Activated naive CD8-positive, alpha-beta T cell treated with anti-CD3 and anti-CD28 coated beads, Interleukin-2, amount 50 U/mL, for 24 hours (primary cell): Measurements from ENCODE around the gene ST6GALNAC3.
"Not testable (repeated sequence)": the region's sequence is repeated elsewhere in the genome, so short reads cannot be mapped to it uniquely, and the experiment has no call there.

Experiments used
- ATAC-seq: fragments of 150-1000 bp; cut with Tn5 transposase; one replicate; pipeline ENCODE4 v1.10.0; 2021
- DNase-seq: peaks from one replicate; pipeline ENCODE4 v3.0.0; 2021
- H3K27ac Mint-ChIP-seq: one replicate; pipeline ENCODE4 v1.8.0; 2021; ENCODE audit warnings: mild to moderate bottlenecking, mixed read lengths
- H3K27me3 Mint-ChIP-seq: one replicate; pipeline ENCODE4 v1.8.0; 2021; ENCODE audit warnings: mixed read lengths
- H3K36me3 Mint-ChIP-seq: one replicate; pipeline ENCODE4 v1.8.0; 2021; ENCODE audit warnings: low read depth, mixed read lengths
- H3K4me1 Mint-ChIP-seq: one replicate; pipeline ENCODE4 v1.8.0; 2021; ENCODE audit warnings: mixed read lengths
- H3K4me3 Mint-ChIP-seq: one replicate; pipeline ENCODE4 v1.8.0; 2021; ENCODE audit warnings: mild to moderate bottlenecking, moderate library complexity, mixed read lengths
- H3K9me3 Mint-ChIP-seq: one replicate; pipeline ENCODE4 v1.8.0; 2021; ENCODE audit warnings: mixed read lengths

ST6GALNAC3 gene

DNA sequence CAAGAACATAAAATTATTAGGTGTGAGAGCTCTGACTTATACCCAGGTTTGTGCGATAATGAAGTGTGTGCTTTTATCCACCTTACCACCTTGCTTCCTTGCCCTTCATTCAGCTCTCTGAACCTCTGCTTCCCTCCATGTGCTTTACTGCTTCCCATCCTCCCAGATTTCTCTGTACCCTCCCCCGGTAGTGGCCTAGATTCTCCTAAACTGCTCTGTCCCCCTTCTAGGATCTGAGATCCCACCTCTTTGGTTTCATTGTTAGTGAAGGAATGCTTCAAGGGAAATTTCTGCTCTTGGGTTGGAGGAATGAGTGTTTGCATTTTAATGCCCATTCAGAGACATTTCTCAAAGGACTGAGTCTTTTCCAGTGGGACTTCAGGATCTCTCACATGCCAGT, 159.5 kb downstream of the ST6GALNAC3 start:
- ATAC-seq, result no peak
- Mint-ChIP-seq H3K27me3 (no peaks in the 10 kb centered on the region), H3K27ac (no peak overlapping the region), H3K4me1 (peaks cover 6% of the 10 kb centered on the region), H3K4me3 (no peak overlapping the region), H3K36me3 (no peaks in the 10 kb centered on the region), H3K9me3 (no peaks in the 10 kb centered on the region)
- no peak for DNase-seq

DNA sequence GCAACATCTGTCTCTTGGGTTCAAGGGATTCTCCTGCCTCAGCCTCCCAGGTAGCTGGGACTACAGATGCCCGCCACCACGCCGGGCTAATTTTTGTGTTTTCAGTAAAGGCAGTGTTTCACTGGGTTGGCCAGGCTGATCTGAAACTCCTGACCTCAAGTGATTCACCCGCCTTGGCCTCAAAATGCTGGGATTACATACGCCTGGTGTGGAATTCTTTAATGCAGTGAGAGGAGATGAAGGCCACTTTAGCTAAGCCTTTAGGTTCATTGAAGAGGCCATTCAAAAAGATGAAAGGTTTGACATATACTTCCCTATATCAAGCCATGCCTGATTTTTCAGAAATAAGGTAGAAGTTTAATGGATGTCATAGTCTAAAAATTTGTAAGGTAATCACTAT, 162.7 kb downstream of the ST6GALNAC3 start:
- peaks cover 6% of the 10 kb centered on the region for H3K4me1 Mint-ChIP-seq
- no peak overlapping the region for H3K27ac Mint-ChIP-seq
- DNase-seq (no peak), ATAC-seq (no peak)
- H3K27me3 Mint-ChIP-seq, result no peaks in the 10 kb centered on the region
- H3K36me3 Mint-ChIP-seq, result no peaks in the 10 kb centered on the region
- no peak overlapping the region for H3K4me3 Mint-ChIP-seq
- no peaks in the 10 kb centered on the region for H3K9me3 Mint-ChIP-seq

DNA sequence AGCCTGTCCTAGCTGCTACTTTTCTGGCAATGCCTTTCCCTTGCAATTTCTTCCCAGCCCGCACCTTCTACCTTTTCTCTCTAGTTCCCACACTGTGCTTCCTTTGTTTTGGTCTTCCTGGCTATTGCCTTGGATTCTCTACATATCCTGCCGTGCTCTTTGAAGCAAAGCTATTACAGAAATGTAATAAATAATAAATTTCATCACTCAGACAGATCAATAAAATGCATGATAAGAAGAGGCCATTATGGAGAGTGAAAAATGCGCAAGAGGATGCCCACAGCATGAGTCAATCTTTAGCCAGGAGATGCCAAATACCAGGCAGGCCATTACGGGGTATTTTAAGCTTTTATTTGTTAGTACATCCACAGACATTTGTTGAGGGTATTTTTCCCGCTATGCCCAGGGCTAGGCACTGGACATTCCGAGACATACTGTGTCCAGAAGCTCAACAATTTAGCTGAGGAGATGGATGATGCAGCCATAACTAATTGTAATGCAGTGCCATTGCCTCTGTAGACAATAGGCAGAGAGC, 163.6 kb downstream of the ST6GALNAC3 start:
- ATAC-seq (no peak), DNase-seq (no peak)
- H3K4me1 Mint-ChIP-seq, result peaks cover 6% of the 10 kb centered on the region
- H3K27me3 Mint-ChIP-seq, result no peaks in the 10 kb centered on the region
- H3K9me3 Mint-ChIP-seq, result no peaks in the 10 kb centered on the region
- no peak overlapping the region for H3K4me3 Mint-ChIP-seq
- H3K36me3 Mint-ChIP-seq, result no peaks in the 10 kb centered on the region
- H3K27ac Mint-ChIP-seq, result no peak overlapping the region

DNA sequence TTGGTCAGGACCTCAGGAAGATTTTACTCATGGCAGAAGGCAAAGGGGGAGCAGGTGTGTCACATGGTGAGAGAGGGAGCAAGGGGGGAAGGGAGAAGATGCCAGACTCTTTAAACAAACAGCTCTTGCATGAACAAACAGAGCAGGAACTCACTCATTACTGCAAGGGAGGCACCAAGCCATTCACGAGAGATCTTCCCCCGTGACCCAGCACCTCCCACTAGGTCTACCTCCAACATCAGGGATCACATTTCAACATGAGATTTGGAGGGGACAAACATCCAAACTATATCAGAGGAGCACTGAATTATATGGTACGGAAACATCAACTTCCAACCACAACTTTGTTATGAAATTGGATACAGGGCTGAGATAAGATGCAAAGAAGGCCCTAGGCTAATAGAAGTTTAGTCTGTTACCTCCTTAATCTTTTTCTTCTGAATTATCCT, 164.9 kb downstream of the ST6GALNAC3 start:
- peaks cover under 1% of the 10 kb centered on the region for H3K36me3 Mint-ChIP-seq
- no peak for DNase-seq
- H3K9me3 Mint-ChIP-seq, result peaks cover 1% of the 10 kb centered on the region
- H3K4me3 Mint-ChIP-seq, result no peak overlapping the region
- ATAC-seq, result no peak
- H3K27ac Mint-ChIP-seq, result no peak overlapping the region
- H3K4me1 Mint-ChIP-seq, result peaks cover 6% of the 10 kb centered on the region
- H3K27me3 Mint-ChIP-seq, result no peaks in the 10 kb centered on the region

DNA sequence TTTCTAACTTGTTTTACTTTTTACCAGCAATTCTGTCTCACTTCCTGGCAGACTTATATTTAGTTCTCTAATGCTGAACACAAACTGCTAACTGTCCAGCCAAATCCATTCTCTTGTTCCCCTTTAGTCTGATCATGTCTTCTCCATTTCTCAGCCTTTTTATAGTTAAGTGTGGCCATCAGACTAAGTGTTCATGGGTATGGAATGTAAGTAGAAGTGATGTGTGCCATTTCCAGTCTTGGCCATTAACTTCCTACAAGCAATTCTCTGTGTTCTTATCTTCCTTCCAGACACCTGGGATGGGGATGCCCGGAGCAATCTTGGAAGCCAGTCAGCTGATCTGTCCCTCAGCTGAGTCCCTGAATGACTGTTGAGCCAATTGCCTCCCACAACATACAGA, 165.8 kb downstream of the ST6GALNAC3 start:
- H3K4me3 Mint-ChIP-seq, result no peak overlapping the region
- no peaks in the 10 kb centered on the region for H3K27me3 Mint-ChIP-seq
- ATAC-seq (no peak), DNase-seq (no peak)
- no peak overlapping the region for H3K27ac Mint-ChIP-seq
- H3K9me3 Mint-ChIP-seq, result peaks cover 9% of the 10 kb centered on the region
- peaks cover 1% of the 10 kb centered on the region for H3K36me3 Mint-ChIP-seq
- peaks cover 6% of the 10 kb centered on the region for H3K4me1 Mint-ChIP-seq

DNA sequence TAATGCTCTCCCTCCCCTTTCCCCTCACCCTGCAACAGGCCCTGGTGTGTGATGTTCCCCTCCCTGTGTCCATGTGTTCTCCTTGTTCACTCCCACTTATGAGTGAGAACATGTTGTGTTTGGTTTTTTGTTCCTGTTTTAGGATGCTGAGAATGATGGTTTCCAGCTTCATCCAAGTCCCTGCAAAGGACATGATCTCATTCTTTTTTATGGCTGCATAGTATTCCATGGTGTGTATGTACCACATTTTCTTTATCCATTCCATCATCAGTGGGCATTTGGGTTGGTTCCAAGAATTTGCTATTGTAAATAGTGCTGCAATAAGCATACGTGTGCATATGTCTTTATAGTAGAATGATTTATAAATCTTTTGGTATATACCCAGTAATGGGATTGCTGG, 168.0 kb downstream of the ST6GALNAC3 start:
- H3K4me1 Mint-ChIP-seq, H3K27me3 Mint-ChIP-seq, DNase-seq, H3K36me3 Mint-ChIP-seq, H3K27ac Mint-ChIP-seq, H3K4me3 Mint-ChIP-seq, ATAC-seq: not testable (repeated sequence)
- H3K9me3 Mint-ChIP-seq, result peaks cover 14% of the 10 kb centered on the region

DNA sequence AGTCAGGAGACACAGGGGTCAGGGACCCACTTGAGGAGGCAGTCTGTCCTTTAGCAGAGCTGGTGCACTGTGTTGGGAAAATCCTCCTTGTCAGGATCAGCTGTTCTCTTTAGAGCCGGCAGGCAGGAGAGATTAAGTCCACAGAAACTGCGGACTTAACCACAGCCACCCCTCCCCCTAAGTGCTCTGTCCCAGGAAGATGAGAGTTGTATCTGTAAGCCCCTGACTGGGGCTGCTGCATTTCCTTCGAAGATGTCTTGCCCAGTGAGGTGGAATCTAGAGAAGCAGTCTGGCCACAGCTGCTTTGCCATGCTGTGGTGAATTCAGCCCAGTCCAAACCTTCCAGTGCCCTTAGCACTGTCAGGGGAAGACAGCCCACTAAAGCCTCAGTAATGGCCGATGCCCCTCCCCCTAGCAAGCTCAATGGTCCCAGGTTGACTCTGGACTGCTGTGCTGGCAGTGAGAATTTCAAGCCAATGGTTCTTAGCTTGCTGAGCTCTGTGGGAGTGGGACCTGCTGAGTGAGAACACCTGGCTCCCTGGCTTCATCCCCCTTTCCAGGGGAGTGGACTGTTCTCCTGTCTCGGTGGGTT, 172.8 kb downstream of the ST6GALNAC3 start:
- DNase-seq (no peak), ATAC-seq (no peak)
- H3K27ac Mint-ChIP-seq, result no peak overlapping the region

DNA sequence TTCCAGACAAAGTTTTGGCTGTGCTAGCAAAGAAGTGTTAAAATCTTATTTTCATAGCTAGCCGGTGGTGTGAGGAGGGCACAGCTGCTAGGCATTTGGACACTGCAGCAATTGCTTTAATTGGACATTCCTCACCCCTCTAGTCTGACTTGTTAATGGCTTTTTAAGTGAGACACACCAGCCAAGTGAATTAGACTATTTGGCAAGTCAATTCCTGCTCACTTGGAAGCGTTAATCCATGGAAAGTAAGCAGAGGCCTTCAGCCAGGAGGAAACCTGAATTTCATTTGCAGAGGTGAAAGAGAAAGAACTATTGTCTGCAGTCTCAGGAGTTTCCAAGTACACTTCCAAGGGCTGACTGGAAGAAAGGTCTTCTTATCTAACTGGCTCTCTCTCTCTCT, 175.7 kb downstream of the ST6GALNAC3 start:
- Mint-ChIP-seq H3K9me3 (peaks cover 6% of the 10 kb centered on the region), H3K4me3 (no peak overlapping the region), H3K36me3 (peaks cover 3% of the 10 kb centered on the region), H3K4me1 (peaks cover 18% of the 10 kb centered on the region), H3K27ac (no peak overlapping the region), H3K27me3 (no peaks in the 10 kb centered on the region)
- no peak for ATAC-seq
- DNase-seq, result no peak

More for the DNA sequence above, 172.8 kb downstream of the ST6GALNAC3 start:
- Mint-ChIP-seq H3K36me3 (peaks cover 1% of the 10 kb centered on the region), H3K27me3 (no peaks in the 10 kb centered on the region), H3K4me1 (no peaks in the 10 kb centered on the region), H3K4me3 (no peak overlapping the region), H3K9me3 (peaks cover 14% of the 10 kb centered on the region)

DNA sequence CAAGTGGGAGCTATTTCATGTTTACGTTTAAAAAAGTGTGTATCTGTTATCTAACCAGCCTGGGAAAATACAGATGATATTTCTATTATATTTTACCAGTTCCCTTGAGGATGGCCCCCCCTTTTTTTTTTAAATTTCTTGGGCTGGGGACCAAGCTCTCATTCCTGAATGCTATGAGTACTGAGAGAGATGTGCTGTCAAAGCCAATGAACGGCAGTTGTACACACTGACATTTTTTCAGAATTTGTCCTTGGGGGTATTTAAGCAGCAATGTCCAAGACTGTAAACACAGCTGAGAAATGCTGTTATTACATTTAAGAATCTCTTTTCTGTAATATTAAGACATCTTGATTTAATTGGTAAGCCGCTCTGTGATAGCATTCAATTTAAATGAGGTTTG, 177.9 kb downstream of the ST6GALNAC3 start:
- ATAC-seq (no peak), DNase-seq (no peak)
- H3K4me3 Mint-ChIP-seq, result no peak overlapping the region
- H3K27me3 Mint-ChIP-seq, result no peaks in the 10 kb centered on the region
- peaks cover 3% of the 10 kb centered on the region for H3K36me3 Mint-ChIP-seq
- H3K4me1 Mint-ChIP-seq, result peaks cover 38% of the 10 kb centered on the region
- H3K27ac Mint-ChIP-seq, result no peak overlapping the region
- no peaks in the 10 kb centered on the region for H3K9me3 Mint-ChIP-seq

DNA sequence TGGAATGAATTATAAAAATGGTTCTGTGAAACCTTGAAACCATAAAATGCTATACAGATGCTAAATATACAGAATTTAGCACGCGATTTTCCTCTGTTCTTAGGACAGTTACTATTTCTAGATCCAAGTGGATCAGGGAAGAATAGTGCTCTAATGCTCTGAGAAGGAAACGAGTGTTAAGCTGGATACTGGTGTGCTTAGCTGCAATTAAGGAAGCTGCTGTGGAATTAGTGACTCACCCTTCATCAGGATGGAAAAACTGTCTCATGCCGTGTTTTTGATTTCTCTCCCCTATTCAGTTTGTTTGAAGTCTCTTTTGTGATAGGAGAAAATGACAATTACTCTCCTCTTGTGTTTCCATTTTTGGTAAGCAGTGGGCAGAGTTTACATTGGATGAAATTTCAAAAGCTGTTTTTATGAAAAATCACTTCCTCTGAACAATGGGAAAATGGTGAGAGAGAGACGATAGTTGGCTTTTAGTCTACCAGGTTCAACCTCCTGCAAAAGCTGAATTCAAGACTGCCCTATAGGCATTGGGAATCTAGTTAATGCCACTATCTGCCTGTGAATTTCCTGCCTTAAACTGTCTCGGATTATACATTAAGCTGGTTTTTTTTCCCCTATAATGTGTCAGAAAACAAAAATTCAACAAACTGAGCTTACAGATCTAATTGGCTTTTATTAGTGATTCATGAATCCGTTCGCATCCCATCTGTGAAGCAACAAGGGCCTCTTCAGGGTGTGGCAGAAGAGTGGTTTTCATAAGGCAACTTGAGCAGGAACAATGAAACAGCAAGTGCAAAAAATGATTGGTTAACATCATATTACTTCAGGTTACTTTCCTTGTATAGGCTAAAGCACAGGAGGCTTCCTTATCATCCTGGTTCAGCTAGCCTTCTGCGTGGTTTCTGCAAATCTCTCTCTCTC, 179.8 kb downstream of the ST6GALNAC3 start:
- Mint-ChIP-seq H3K27me3 (no peaks in the 10 kb centered on the region), H3K4me1 (peaks cover 56% of the 10 kb centered on the region), H3K9me3 (no peaks in the 10 kb centered on the region), H3K4me3 (no peak overlapping the region), H3K27ac (peak overlapping the region; percentile 43), H3K36me3 (peaks cover 3% of the 10 kb centered on the region)
- ATAC-seq (peak; percentile 27), DNase-seq (no peak)

DNA sequence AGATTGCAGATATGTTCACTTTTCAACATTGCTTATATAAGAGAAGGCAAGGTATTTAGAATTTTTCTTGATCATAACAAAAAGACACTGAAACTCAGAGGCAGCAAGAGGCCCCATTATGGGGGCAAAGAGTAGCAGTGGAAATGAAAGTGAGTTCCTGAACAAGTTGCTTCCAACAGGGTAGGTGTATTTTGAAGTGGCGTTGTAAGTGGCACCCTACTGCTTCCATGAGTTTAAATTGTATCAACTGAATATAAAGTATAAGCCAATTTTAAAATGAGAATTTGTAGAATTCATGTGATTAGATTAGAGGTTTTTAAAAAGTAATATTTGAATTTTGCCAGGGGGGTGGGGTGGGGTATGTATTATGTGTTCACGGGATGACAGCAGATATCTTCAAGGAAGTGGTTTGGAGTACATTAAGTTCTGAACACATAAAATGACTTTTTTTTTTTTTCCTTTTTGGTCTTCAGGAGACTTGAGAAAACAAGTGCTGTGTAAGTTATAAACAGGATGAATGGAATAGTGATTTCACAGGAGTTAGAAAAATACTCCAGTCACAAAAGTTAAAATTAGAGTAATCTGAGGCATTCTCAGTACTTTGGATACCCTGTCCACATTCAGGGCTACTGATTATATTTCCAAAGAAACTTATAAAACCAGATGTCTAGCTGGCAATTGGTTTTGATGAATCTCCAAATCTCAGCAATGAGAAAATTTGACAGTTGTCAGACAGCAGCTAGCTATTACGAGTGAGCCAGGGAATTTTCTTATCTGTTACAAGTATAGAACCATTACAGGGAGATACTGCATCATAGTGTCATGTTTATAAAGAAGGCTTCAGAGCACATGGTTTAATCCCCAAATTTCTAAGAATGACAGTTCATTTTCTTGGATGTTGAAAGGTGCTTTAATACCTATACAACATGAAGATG, 182.0 kb downstream of the ST6GALNAC3 start:
- DNase-seq (no peak), ATAC-seq (no peak)
- Mint-ChIP-seq H3K27ac (peak overlapping the region; percentile 67), H3K27me3 (no peaks in the 10 kb centered on the region), H3K4me1 (peaks cover 68% of the 10 kb centered on the region), H3K9me3 (no peaks in the 10 kb centered on the region), H3K36me3 (peaks cover 3% of the 10 kb centered on the region), H3K4me3 (peak overlapping the region; percentile 41)

DNA sequence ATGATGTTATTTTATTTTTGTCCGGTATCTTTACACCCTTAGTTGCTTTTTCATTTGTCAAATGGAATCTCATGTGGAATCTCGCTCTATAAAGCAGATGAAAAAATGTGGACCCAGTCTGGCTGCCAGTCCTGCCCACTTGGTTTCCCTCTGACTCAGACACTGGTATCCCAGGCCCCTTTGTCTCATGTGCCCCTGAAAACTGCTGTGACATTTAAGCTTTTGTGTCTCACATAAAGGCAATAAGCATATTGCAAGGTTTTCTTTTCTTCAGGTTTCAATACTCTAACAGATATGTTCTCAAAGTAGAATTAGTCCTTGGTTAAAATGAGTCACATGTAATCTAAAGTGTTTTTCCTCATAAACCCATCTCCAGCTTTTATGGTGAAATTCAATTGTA, 183.3 kb downstream of the ST6GALNAC3 start:
- no peak overlapping the region for H3K4me3 Mint-ChIP-seq
- peak overlapping the region; percentile 80 for H3K27ac Mint-ChIP-seq
- peaks cover 67% of the 10 kb centered on the region for H3K4me1 Mint-ChIP-seq
- ATAC-seq (peak; percentile 73), DNase-seq (peak; percentile 15)
- peaks cover 3% of the 10 kb centered on the region for H3K36me3 Mint-ChIP-seq
- H3K27me3 Mint-ChIP-seq, result no peaks in the 10 kb centered on the region
- H3K9me3 Mint-ChIP-seq, result no peaks in the 10 kb centered on the region

DNA sequence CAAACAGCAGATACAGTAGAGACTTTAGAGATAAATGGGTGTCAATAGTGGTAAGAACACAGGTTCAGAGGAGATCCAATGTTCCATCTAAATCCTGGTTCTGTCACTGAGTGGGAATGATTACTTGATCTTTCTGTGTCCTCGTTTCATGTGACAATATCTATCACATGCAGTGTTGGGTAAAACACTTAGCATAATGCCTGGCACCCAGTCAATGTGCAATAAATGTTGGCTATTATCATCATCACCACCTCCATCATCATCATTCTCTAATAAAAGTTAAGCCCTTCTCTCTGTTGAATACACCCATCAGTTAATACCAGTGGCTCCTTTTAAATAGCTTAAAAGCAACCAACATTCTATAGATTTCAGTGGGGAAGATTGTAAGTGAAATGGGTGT, 184.7 kb downstream of the ST6GALNAC3 start:
- ATAC-seq, result no peak
- Mint-ChIP-seq H3K9me3 (no peaks in the 10 kb centered on the region), H3K27me3 (no peaks in the 10 kb centered on the region), H3K27ac (no peak overlapping the region), H3K36me3 (peaks cover 2% of the 10 kb centered on the region), H3K4me3 (no peak overlapping the region), H3K4me1 (peaks cover 61% of the 10 kb centered on the region)
- DNase-seq, result no peak

DNA sequence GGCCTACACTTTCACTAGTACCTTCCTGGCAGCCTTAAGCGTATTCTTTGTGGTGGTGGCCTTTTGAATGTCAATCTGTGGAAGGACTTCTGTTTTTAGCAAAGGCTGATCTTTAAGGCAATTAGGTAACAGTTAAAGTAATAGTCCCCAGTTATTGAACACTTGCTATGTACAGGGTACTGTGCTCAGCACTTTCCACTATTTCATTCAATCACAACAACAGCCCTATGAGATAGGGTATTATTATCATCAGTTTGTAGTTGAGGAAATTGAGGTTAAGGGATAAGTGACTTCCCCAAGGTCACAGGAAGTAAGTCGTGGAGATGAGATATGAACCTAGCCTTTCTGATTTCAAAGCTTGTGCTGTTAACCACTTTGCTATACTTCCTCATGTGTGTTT, 185.7 kb downstream of the ST6GALNAC3 start:
- Mint-ChIP-seq H3K4me3 (no peak overlapping the region), H3K27ac (peak overlapping the region; percentile 81), H3K36me3 (no peaks in the 10 kb centered on the region), H3K4me1 (peaks cover 51% of the 10 kb centered on the region), H3K9me3 (no peaks in the 10 kb centered on the region), H3K27me3 (no peaks in the 10 kb centered on the region)
- DNase-seq (no peak), ATAC-seq (peak; percentile 78)
